ENCODE measurements around the gene CAMK4.

DNA sequence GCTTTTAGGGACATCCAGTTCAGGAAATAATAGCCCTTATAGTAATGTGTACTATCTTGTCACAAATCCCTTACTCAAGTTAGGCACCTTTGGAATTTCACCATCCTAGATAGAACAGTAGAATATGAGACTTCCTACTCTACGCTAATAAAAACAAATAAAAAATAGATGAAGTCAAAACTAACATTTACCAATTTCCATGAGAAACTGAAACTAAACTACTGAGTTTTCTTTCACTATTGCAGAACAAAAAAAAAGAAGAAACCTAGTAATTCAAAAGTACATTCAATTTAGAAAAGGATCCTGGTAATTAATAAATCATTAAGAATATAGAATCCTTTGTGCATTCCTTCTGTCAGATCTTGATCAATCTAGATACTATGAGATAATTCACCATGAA lies 274.2 kb downstream of the CAMK4 start:
- no peak for TF ChIP-seq POLR2A (IDR thresholded peaks at IDR 0.05)
- TF ChIP-seq, protein P1, sequence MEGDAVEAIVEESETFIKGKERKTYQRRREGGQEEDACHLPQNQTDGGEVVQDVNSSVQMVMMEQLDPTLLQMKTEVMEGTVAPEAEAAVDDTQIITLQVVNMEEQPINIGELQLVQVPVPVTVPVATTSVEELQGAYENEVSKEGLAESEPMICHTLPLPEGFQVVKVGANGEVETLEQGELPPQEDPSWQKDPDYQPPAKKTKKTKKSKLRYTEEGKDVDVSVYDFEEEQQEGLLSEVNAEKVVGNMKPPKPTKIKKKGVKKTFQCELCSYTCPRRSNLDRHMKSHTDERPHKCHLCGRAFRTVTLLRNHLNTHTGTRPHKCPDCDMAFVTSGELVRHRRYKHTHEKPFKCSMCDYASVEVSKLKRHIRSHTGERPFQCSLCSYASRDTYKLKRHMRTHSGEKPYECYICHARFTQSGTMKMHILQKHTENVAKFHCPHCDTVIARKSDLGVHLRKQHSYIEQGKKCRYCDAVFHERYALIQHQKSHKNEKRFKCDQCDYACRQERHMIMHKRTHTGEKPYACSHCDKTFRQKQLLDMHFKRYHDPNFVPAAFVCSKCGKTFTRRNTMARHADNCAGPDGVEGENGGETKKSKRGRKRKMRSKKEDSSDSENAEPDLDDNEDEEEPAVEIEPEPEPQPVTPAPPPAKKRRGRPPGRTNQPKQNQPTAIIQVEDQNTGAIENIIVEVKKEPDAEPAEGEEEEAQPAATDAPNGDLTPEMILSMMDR (IDR thresholded peaks at IDR 0.05) = no peak

Measured in uterus (tissue), 2 donors.